ENCODE results near the gene RASAL1. TPM values are rescaled to one million over a fixed set of nuclear protein-coding genes. Genes with fewer than 3 reads are reported as not detected.
A peak's percentile ranks its signal among the peaks of the same experiment; 100 is the strongest.

The RASAL1 gene
- total RNA-seq, 1 experiment from 2014 or later: 29.3 TPM

DNA sequence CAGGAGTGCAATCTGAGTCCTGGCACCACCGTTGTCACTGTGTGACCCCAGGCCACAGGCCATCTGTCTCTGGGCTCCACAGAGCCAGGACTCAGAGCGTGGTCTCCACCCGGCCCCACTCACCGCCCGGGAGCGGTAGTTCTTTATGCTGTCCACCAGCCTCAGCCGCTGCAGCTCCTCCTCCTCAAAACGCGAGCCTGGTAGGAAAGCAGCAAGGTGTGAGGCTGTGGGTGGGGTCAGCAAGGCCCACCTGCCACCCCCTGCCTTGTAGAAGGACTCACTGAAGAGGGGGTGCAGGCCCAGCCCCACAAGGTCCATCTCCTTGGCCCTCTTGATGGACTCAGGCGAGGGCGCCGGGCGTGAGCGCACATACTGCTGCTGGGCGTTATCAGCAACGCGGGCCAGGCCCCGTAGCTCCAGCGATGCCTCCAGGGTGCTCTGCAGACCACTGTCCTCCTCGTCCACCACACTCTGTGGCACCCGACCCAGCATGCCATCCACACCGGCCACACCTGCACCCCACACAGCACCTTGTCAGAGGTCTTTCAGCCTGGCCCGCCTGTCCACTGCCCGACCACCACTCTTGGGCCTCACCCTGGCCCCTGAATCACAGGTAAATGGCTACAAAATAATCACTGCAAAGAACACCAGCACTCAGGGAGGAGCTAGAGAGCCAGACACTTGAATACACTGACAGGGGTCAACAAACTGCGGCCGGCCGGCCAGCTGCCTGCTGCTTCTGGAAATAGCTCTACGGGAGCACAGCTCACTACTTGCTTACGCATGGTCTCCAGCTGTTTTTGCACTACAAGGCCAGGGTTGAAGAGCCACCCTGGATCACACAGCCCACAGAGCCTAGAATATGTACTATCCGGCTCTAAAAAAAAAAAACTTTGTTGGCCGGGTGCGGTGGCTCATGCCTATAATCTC, 30.2 kb upstream of the RASAL1 start:
- no peak for DNase-seq (ENCODE audit: low read depth)
- in situ Hi-C loops (cut with HindIII; ENCODE audit: low pct_unique_long_range_greater_than_20kb, low sequenced_read_pairs): no loop called here

GRCh38 chr12:113164014-113164413, 28.5 kb upstream of the RASAL1 start:
- no peak for DNase-seq (ENCODE audit: low read depth)
- in situ Hi-C loops (cut with HindIII; ENCODE audit: low pct_unique_long_range_greater_than_20kb, low sequenced_read_pairs): no loop called here

GRCh38 chr12:113163030-113163360, 27.4 kb upstream of the RASAL1 start:
- in situ Hi-C loops (cut with HindIII; ENCODE audit: low pct_unique_long_range_greater_than_20kb, low sequenced_read_pairs): no loop called here
- no peak for DNase-seq (ENCODE audit: low read depth)

DNA sequence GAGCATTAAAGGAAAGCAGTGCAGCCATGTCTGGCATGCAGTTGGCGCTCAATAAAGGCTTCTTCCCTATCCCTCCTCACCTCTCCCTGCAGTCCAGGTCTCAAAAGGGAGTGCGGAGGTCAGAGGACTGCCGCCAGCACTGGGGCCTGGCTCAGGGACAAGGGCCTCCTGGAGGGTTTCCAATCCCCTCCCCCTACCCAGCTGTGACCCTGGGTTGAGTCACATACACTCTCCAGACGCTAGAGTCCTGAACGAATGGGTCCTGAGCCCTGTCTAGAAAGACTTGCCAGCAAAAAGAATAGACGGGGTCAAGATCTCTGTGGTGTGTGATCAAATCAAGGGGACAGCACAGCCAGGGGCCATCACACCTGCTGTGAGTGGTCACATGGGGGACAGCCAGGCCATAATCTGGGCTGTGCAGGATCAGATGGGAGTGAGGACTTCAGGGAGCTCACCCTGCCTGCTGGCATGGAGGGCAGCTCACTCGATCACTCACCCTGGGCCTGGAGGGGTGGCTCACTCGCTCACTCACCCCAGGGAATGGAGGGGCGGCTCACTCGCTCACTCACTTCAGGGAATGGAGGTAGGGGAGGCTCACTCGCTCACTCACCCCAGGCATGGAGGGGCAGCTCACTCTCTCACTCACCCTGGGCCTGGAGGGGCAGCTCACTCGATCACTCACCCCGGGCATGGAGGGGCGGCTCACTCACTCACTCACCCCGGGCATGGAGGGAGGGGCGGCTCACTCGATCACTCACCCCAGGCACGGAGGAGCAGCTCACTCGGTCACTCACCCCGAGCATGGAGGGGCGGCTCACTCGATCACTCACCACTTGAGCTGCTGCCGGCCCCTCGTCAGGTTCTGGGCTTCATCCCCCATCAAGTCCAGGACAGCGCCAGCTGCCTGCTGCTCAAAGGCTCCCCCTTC, 26.8 kb upstream of the RASAL1 start:
- no peak for DNase-seq (ENCODE audit: low read depth)
- in situ Hi-C loops (cut with HindIII; ENCODE audit: low pct_unique_long_range_greater_than_20kb, low sequenced_read_pairs): no loop called here

- DNase-seq (ENCODE audit: low read depth): peak; percentile 91
- in situ Hi-C loops (cut with HindIII; ENCODE audit: low pct_unique_long_range_greater_than_20kb, low sequenced_read_pairs): no loop called here
These were observed 26.0 kb upstream of the RASAL1 start for GRCh38 chr12:113161415-113162016.

GRCh38 chr12:113159937-113160336, 24.4 kb upstream of the RASAL1 start:
- no peak for DNase-seq (ENCODE audit: low read depth)
- in situ Hi-C loops (cut with HindIII; ENCODE audit: low pct_unique_long_range_greater_than_20kb, low sequenced_read_pairs): no loop called here

- DNase-seq (ENCODE audit: low read depth): no peak
- in situ Hi-C loops (cut with HindIII; ENCODE audit: low pct_unique_long_range_greater_than_20kb, low sequenced_read_pairs): no loop called here
These were observed 23.1 kb upstream of the RASAL1 start for GRCh38 chr12:113158439-113159203.

DNA sequence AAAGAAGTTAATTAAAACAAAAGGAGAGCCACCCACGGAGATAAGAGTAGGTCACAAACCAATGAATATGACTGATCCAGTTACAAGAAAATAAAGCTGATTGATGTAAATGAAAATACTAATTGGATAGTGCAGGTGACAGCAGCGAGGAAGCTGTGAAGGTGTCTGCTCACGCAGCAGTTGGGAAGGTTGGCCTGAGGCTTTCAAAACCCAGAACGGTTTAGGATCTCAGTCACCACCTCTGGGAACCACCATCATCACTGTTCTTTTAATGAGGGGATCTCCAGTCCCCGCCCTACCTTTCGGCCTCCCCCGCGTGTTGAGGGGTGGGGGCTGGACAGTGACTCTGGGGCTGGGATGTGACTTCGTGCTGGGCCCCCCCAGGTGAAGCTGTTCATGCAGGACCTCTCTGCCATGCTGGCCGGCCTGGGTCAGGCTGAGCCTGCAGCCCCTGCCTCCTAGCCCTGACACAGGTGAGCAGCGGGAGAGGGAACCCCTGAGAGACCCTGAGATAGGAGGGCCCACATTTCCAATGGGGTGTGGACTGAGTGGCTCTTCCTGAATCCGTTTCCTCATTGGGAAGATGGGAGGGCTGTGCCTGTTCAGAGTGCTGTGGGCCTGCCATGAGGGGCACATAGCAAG, 21.8 kb upstream of the RASAL1 start:
- in situ Hi-C loops (cut with HindIII; ENCODE audit: low pct_unique_long_range_greater_than_20kb, low sequenced_read_pairs): no loop called here

DNA sequence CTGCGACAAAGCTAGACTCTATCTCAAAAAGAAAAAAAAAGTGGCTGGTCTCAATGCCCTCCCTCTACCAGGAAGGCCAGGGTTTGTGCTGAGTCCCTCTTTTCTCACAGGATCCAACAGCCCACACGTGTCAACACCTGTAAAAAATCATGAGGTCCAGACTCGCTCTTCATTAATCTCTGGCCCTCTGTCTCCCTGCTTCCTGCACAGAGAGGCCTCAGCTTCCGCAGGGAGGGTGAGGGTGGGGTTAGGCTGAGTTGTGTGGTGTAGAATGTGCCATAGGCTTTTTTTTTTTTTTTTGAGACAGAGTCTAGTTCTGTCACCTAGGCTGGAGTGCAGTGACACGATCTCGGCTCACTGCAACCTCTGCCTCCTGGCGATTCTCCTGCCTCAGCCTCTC, 20.1 kb upstream of the RASAL1 start:
- in situ Hi-C loops (cut with HindIII; ENCODE audit: low pct_unique_long_range_greater_than_20kb, low sequenced_read_pairs): no loop called here

More for the DNA sequence above, 21.8 kb upstream of the RASAL1 start:
- DNase-seq (ENCODE audit: low read depth): no peak

DNA sequence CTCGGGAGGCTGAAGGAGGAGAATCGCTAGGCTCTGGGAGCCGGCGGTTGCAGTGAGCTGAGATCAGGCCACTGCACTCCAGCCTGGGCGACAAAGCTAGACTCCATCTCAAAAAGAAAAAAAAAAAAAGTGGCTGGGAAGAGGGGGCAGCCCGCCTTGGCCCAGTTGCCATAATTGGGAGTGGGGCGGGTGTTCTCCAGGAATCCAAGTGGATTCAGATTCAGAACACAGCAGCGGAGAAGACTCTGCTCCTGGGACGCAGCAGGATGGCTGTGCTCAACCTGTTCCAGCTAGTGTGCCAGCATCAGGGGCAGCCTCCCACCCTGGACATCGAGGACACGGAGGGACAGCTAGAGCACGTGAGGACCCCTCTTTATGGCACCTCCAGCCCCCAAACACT, 19.5 kb upstream of the RASAL1 start:
- in situ Hi-C loops (cut with HindIII; ENCODE audit: low pct_unique_long_range_greater_than_20kb, low sequenced_read_pairs): no loop called here

More for the DNA sequence above, 20.1 kb upstream of the RASAL1 start:
- no peak for DNase-seq (ENCODE audit: low read depth)

GRCh38 chr12:113154351-113154973, 18.9 kb upstream of the RASAL1 start:
- DNase-seq (ENCODE audit: low read depth): no peak
- in situ Hi-C loops (cut with HindIII; ENCODE audit: low pct_unique_long_range_greater_than_20kb, low sequenced_read_pairs): no loop called here

More for the DNA sequence above, 19.5 kb upstream of the RASAL1 start:
- no peak for DNase-seq (ENCODE audit: low read depth)

GRCh38 chr12:113152835-113153814, 17.6 kb upstream of the RASAL1 start:
- DNase-seq (ENCODE audit: low read depth): peak; percentile 79
- in situ Hi-C loops (cut with HindIII; ENCODE audit: low pct_unique_long_range_greater_than_20kb, low sequenced_read_pairs): no loop called here

- DNase-seq (ENCODE audit: low read depth): no peak
- in situ Hi-C loops (cut with HindIII; ENCODE audit: low pct_unique_long_range_greater_than_20kb, low sequenced_read_pairs): no loop called here
These were observed 16.8 kb upstream of the RASAL1 start for GRCh38 chr12:113152196-113152834.

DNA sequence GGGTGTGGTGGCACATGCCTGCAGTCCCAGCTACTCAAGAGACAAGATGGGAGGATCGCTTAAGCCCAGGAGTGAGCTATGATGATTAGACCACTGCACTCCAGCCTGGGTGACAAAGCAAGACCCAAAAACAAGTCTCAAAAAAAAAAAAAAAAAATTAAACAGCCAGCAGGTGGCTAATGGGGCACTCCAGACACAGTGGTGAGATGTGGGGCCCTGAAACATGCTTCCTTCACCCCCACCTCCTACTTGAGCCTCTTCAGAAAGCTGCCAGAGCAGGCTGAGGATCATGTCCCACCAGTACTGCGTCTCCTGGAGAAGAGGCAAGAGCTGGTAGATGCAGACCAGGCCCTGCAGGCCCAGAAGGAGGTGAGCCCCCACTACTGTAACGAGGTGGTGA, 16.1 kb upstream of the RASAL1 start:
- in situ Hi-C loops (cut with HindIII; ENCODE audit: low pct_unique_long_range_greater_than_20kb, low sequenced_read_pairs): no loop called here
- no peak for DNase-seq (ENCODE audit: low read depth)

DNA sequence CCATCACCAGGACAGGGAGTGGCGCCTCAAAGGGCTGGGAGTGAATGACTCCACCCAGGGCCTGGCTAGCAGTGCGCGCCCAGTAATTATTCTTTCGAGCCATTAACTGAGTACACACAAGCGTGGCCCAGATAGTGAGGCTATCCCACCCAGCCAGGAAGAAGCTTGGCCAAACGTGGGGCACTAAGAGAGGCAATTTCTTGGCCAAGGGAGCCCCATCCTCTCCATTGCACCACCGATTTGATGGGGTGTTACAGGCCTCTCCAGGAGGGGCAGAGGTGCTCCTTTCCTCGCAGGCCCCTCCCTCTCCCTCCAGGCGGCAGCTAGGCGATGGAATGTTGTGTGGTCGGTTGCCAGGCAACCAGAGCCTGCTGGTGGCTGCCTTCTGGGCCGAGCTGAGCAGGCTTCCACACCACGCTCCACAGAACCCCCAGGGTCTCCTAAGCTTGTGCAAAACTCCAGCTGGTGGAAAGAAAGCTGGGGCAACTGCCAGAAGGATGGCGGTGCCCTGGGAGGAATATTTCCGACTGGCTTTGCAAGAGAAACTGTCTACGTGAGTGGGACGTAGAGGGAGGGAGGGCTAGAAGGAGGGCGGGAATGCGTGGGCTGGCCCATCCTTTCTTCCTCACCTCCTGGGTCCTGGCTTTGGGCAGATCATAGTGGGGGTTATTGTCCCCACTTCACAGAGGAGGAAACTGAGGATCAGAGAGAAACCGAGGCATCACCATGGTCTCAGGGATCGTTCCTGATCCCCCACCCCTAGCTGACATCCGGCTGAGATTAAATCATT, 14.0 kb upstream of the RASAL1 start, which contains the start of gene CFAP73:
CFAP73 (plus strand) TSS at position 364 of the 790 bp plus-strand sequence; CDS start at position 498, 134 bp downstream.
- peak; percentile 94 for DNase-seq (ENCODE audit: low read depth)
- in situ Hi-C loops (cut with HindIII; ENCODE audit: low pct_unique_long_range_greater_than_20kb, low sequenced_read_pairs): no loop called here

Data from Caki2 (cell line).